GM19452 (cell line): Measurements from ENCODE around the gene SLC26A2.
"Not testable (repeated sequence)": the region's sequence is repeated elsewhere in the genome, so short reads cannot be mapped to it uniquely, and the experiment has no call there.

Experiments
- ATAC-seq: cut with Tn5 transposase; IDR thresholded peaks from one replicate; pipeline ENCODE4 v1.9.1; 2021; ENCODE audit not compliant: unreplicated experiment

The SLC26A2 gene

DNA sequence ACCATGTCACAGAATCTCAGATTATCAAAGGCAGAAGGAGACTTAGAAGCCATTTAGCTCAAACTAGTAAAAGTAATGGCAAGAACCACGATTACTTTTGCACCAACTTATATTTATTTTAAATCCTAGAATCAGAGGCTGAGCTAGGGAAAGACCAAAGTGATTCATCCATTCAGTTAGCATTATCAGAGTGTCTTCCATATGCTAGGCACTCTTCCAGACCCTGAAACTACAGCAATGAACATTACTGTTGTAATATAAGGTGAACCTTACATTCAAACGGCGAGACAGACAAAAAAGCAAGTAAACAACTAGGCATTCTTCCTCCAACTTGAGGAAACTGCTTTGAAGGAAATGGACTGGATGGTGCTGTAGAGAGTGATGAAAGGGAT, 23.9 kb upstream of the SLC26A2 start:
- no peak for ATAC-seq

DNA sequence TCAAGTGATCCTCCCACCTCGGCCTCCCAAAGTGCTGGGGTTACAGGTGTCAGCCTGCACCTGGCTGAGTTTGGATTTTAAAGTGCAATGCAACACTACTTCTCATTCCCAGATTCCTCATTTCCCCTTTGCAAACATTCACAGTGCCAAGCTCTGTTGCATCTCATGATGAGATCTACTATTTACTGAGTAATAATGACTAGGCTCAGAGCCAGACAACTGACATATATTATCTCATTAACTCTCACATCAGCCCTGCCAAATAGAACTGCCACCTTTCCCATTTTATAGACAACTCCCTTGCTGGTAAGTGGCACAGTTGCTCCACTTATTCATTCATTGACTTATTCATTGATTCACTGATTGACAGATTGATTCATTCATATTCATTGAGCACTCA, 22.9 kb upstream of the SLC26A2 start:
- ATAC-seq: no peak

DNA sequence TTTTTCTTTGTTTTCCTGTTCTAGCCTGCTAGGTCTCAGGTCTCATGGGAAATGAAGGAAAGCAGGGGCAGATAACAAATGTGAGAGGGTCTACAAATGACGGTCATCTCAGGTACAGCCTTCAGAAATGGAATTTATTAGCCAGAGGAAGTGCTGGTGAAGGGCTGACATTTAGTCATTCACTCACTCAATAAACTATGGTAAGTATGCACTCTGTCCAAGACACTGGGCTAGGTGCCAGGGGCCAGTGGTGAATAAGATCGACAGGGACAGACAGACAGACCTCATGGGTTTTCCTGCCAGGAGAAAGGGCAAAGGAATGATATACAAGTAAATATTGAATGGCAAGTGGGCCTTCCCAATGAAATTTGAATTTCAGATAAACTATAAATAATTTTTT, 22.3 kb upstream of the SLC26A2 start:
- no peak for ATAC-seq

DNA sequence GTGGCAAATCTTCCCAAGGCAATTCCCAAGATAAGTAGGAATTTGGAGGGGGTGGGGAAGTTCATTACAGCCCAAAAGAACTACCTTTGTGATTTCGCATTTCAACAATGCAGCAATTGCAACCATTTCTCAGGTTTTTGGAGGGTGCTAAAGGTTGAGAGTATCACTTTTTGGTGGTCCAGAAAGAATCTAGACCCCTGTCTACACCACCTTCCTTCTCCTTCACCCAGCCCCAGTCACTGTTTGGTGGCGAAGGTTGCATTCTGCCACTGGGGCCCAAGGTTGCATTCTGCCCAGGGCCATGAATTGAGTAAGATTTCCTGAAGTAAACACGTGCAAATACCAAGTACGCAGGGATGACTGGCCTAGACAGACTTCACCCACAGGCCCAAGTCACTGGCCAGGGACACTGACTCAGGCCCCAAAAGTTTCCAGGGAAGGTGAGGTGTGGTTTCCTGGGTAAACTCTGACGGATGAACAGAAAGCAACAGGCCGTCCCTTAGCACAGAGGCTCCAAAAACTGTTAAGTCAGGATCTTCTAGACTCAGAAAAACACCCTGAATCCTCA, 21.7 kb upstream of the SLC26A2 start:
- no peak for ATAC-seq

DNA sequence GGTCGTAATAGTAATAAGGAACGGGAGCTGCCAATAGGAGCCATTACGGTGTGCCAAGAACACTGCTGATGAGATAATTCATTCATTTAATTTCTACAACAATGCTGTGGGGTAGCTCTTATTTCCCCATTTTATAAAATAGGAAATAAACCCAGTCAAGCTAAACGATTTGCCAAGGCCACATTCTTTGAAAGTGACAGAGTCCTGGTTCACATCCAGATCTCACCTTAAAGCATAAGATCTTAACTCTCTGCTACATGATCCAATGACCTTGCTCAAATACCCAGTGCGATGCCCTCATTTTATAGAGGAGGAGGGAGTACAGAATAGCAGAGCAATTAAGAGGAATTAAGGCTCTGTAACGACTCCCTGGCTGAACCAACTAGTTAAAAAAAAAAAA, 21.0 kb upstream of the SLC26A2 start:
- no peak for ATAC-seq

DNA sequence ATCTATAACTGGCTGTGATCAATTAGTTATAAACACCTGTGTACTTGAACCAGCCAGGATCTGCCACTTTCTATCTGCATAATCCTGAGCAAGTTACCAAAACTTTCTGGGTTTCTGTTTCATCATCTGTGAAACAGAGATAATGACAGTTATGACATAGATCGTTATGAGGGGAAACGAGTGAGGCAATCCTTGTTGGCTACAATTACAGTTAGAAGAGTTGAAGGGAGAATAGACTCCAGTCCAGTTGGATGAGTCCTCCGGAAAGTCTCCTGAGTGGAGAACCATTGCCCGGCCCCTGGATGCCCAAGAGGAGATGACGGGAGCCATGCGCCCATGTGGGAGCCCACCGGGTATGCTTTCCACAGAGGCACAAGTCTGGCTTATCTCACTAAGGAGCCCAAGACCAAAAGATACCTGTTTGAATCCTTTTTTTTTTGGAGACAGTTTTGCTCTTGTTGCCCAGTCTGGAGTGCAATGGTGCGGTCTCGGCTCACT, 20.4 kb upstream of the SLC26A2 start:
- peak; percentile 90 for ATAC-seq

DNA sequence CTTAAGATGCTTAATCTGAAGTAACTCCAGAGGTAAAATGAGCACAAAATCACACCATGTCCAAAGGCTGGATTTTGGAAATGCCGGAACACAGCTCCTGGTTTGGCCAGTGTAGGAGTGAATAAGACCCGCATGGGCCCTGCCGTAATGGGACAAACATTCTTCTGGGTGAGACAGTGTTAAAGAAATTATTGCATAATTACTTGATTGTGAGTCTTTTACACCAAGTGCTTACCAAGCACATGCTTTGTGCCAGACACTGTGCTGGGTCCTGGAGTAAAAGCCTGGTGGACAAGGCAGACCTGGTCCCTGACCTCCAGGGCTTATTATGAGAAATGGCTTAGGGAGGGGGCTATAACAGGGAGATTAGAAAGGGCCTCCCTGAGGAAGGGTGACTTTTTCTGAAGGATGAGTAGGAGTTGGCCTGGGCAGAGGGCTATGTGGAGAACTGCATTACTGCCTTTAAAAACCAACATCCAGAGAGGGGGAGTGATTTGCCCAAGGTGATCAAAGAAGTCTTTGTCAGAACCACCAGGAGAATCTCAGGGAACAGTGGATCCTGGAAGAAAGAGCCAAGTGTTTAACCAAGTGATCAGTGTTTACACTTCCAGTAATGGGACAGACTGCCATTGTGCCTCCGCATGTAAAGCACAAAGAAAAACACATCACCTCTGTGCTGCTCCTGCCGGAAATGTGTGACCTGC, 19.5 kb upstream of the SLC26A2 start:
- no peak for ATAC-seq

DNA sequence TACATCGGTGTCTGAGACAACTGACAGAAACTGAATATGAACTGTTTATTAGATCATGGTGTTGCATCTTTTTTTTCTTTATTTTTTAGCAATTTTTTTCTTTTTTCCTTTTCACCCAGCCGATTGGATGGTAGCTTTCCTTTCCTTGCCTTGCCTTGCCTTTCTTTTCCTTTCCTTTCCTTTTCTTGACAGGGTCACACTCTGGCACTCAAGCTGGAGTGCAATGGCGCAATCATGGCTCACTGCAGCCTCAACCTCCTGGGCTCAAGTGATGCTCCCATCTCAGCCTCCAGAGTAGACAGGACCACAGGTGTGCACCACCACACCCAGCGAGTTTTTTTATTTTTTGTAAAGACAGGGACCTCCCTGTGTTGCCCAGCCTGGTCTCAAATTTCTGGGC, 18.8 kb upstream of the SLC26A2 start:
- ATAC-seq: no peak

DNA sequence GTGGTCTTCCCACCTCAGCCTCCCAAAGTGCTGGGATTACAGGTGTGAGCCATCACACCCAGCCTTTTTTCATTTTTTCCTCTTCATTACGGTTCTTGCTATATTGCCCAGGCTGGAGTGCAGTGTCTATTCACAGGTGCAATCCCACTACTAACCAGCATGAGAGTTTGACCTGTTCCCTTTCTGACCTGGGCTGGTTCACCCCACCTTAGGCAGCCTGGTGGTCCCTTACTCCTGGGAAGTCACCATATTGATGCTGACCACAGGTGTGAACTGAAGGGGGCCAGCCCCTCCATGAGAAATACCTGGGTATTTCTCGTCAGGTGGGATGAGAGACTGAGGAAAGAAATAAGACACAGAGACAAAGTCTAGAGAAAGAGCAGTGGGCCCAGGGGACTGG, 18.4 kb upstream of the SLC26A2 start:
- ATAC-seq: no peak

DNA sequence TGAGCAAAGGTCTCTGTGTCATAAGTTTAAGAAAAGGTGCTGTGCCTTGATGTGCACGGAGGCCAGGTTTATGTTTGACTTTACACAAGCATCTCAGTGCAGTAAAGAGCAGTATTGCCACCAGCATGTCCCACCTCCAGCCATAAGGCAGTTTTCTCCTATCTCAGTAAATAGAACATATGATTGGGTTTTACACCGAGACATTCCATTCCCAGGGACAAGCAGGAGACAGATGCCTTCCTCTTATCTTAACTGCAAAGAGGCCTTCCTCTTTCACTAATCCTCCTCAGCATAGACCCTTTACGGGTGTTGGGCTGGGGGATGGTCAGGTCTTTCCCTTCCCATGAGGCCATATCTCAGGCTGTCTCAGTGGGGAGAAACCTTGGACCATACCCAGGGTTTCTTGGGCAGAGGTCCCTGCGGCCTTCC, 17.8 kb upstream of the SLC26A2 start:
- ATAC-seq: not testable (repeated sequence)

DNA sequence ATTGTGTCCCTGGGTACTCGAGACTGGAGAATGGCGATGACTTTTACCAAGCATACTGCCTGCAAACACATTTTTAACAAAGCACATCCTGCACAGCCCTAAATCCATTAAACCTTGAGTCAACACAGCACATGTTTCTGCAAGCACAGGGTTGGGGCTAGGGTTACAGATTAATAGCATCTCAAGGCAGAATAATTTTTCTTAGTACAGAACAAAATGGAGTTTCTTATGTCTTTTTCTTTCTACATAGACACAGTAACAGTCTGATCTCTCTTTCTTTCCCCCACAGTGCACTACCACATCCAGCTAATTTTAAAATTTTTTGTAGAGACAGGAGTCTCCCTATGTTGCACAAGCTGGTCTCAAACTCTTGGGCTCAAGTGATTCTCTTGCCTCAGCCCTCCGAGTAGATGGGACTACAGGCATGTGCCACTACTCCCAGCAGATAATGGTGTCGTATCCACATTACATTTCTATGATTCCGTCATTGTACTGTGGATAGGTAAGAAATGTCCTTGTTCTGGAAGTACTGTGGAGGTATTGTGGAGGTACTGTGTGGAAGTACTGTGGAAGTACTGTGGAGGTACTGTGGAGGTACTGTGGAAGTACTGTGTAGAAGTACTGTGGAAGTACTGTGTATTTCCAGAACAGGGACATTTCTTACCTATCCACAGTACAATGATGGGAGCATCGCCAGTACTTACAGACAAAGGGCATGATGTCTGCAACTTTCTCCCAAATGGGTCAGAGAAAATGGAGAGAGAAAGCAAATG, 17.2 kb upstream of the SLC26A2 start:
- ATAC-seq: not testable (repeated sequence)

DNA sequence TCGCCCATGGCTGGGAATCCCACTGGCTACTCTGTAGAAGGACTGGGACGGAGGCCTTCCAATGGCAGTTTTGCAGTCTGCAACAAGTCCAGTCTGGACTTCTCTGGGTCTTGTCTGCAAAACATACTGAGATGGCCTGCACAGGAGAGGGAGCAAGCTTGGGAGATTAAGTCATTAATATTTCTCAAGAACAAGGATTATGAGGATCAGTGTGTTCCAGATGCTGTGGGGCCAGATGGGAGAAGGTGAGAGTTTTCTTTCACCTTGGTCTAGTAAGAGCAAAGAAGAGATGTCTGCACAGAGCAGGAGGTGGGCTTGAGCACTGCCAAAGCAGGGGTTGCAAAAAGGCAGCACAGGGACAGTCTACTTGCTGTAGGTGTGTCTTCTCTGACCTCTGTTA, 15.9 kb upstream of the SLC26A2 start, which contains the start of gene PDE6A:
Gene PDE6A, minus strand, starts transcription at position 128 of the 400 bp plus-strand sequence. Its CDS starts 120 bp downstream, at position 8.
- ATAC-seq: no peak

DNA sequence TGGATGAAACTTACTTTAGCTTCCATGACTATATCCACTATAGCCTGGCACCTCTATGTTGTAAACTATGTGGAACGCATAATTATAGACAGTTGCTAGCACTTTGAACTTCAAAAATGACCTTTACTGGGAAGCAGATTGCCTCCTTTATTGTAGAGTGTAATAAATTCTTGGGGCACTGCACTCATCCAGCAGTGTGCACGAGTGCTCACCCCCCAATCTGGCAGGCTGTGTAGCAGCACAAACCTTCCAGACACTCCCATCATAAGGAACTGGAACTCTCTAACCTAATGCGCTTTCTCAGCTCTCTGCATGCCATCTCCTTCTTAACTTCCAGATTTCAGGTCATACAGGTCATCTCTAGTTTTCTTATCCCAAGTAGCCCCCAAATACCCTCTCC, 14.4 kb upstream of the SLC26A2 start:
- no peak for ATAC-seq

DNA sequence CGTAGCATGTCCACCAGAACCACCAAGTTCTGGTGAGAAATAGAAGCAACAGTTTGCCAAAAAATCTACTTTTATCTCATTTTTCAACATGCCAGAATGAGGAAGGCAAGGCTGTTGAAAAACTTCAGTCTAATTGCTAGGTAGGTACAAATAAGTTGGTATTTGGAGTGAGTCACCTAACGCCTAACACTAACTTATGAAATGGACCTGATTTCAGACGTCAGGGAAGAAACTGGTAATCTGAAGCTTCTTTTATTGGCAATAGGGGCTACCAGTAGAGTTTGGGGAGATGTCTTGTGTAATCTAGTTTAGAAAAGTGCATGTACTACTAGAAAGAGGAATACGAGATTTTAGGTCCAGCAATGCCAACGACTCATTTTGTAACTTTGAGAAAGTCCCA, 11.6 kb upstream of the SLC26A2 start:
- no peak for ATAC-seq

DNA sequence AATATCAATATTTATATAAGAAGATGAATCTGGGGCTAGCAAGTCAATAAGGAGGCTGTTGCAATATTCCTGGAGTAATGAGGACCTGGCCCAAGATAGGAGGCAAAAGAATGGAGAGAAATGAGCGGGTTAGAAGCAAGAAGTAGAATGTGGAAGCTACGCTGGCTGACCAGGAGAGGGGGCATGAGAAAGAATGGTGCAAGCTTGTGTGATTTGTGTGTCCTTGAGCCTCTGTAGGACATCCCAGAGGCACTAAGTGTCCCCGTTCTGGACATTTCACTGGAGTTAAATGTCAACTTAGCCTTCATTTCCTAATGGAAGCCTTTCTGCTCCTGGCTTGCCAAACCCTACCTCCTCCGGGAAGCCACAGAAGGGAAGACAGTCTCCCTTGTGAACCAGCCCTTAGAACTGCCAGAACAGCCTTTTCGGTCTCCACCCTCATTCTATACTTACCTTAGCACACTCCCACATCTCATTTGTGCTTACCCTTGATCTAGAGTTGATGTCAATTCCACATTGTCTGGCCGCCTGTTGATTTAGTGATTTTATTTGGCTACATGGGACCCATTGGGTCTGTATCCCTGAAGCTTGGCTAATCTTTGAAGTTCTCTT, 9.3 kb upstream of the SLC26A2 start:
- ATAC-seq: no peak

DNA sequence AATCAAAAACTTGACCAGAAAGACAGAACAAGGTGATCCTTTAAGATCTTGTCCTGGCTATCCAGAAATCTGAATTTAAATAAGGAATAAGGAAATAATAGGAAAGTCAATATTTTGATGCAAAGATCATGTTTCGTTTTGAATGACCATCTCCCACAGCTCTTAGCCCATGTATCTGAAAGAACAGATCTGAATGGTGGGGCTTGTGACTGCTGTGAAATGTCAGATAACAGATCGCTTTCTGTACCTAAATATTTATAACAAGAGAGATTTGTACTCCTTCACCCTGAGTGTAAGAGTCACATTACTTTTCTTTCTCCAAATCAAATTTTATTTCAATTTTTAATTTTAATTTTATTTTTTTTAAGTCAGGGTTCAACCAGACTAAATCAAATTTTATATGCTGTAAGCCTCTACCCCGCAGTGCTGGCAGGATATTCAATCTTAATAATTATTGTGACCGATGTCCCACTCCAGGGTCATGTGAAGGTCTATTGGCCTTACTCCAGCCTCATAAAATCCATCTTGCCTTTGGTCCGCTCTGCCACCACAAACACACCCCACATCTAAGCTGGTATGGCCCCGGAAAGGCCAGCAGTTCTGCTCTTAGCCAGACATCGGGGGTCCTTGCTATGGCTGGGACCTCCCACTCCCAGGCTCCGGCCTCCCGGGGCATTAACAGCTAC, 7.0 kb upstream of the SLC26A2 start:
- no peak for ATAC-seq

DNA sequence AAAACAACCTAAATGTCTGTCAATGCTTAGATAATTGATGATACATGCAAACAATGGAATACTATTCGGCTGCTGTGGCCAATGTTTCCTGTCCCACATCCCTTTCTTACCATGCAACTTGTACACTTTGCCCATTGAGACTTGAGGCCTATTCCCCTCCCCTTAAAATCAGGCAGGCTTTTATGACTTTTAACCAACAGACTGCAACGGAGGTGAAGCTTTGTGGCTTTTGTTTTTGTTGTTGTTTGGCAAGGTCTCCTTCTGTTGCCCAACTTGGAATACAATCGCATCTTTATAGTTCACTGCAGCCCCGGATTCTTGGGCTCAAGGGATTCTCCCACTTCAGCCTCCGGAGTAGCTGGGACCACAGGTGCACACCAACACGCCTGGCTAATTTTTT, 5.8 kb upstream of the SLC26A2 start:
- ATAC-seq: no peak

DNA sequence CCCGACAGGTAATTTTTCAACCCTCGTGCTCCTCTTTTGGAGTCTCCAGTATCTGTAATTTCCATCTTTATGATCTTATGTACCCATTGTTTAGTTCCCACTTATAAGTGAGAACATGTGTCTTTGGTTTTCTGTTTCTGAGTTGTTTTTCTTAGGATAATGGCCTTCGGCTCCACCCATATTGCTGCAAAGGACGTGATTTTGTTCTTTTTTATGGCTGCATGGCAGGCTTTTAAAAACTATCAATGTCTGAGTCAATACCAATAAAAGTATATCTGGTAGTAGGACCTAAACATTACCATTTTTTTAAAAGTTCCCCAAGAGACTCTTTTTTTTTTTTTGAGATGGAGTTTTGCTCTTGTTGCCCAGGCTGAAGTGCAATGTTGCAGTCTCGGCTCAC, 3.9 kb upstream of the SLC26A2 start:
- ATAC-seq: no peak

DNA sequence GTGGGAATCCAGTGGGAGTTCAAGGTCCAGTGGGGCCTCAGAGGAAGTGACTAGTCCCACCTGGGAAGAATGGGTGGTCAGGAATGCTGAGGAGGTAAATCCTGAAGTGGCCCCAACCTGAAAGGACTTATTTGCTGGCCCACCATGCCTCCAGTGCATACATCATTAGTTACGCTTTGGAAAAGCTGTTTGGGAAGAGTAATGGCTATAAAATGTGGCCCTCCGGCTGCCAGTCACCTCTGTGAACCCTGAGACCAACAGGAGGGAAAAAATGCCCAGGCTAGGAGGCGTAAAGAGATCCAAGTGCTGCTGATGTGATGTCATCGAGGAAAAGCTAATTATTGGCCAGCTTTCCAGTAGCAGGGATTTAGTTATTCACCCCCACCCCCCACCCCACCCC, 2.7 kb upstream of the SLC26A2 start:
- ATAC-seq: no peak

DNA sequence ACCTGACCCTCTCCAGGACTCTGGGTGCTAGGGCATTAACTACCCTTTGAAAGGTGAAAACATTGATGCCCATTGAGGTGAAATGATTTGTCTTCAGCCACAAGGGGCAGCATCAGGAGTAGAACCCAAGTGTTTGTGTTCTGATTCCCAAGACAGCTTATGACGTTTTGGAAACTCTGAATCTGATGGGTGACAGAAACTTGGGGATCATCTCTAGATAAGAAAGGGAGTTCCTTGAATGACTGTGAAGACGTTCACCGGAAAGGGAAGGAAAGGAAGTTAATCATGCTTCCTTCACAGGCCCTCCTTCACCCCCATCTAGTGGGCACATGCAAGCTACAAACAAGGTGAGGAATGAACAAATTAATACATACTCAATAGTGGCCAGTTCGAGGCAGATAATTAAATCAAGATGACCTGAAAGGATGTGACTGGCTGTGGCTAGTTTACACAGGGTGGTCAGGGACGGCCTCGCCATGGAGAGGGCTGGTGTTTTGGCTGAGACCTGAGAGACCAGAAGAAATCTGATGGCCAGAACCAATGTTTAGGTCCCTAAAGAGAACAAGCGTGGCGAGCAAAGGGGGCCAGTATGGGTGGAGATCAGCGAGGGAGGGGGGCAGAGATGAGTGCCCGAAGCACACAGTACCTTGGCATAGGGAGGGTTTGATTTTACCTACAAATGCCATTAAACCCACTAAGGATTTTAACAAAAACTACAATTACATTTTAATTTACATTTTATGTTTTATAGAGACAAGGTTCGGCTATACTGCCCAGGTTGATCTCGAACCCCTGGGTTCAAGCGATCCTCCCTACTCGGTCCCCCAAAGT, 937 bp upstream of the SLC26A2 start:
- ATAC-seq: no peak
